SU-DHL-6 (cell line): ENCODE measurements around the gene GAS7.

Source experiments
- H2AFZ ChIP-seq: fragments of 200-600 bp; sonication (generic); 2 replicates; pipeline ENCODE4 v1.6.1; 2014; ENCODE audit warnings: low read depth, mild to moderate bottlenecking, moderate library complexity, mixed read lengths, antibody characterized with exemption, low read length; ENCODE audit not compliant: severe bottlenecking
- H3F3A ChIP-seq: fragments of 200-600 bp; shearing (Covaris generic); 2 replicates; pipeline ENCODE4 v1.6.0; 2016; ENCODE audit warnings: antibody characterized with exemption, mild to moderate bottlenecking; ENCODE audit not compliant: insufficient read depth
- H3K27ac ChIP-seq: fragments of 200-600 bp; sonication (generic); 2 replicates; pipeline ENCODE4 v1.5.1; 2016; ENCODE audit warnings: low read depth, mild to moderate bottlenecking, low read length, moderate library complexity, mixed read lengths
- H3K27me3 ChIP-seq: fragments of 200-600 bp; sonication (generic), shearing (Covaris generic); 2 replicates; pipeline ENCODE4 v1.6.0; 2014; ENCODE audit warnings: mild to moderate bottlenecking, low read length
- H3K36me3 ChIP-seq: fragments of 200-600 bp; sonication (generic); 2 replicates; pipeline ENCODE4 v1.6.1; 2014; ENCODE audit warnings: mild to moderate bottlenecking, low read length, mixed read lengths
- H3K4me2 ChIP-seq: fragments of 300-600, 200-600 bp; shearing (Covaris generic), sonication (generic); 2 replicates; pipeline ENCODE4 v1.6.0; 2014; ENCODE audit warnings: low read length, low read depth, mild to moderate bottlenecking; ENCODE audit not compliant: poor library complexity, severe bottlenecking
- H3K4me3 ChIP-seq: fragments of 200-600 bp; sonication (generic); 2 replicates; pipeline ENCODE4 v1.5.1; 2014; ENCODE audit warnings: antibody characterized with exemption, low read length, mild to moderate bottlenecking, mixed read lengths; ENCODE audit not compliant: insufficient read depth, poor library complexity, severe bottlenecking
- H3K79me2 ChIP-seq: fragments of 200-600 bp; sonication (generic); 2 replicates; pipeline ENCODE4 v1.6.1; 2014; ENCODE audit warnings: mild to moderate bottlenecking, low read length, moderate library complexity; ENCODE audit not compliant: insufficient read depth
- H3K9ac ChIP-seq: fragments of 200-600 bp; sonication (generic); 2 replicates; pipeline ENCODE4 v1.7.0; 2014; ENCODE audit warnings: mild to moderate bottlenecking, low read length
- H3K9me2 ChIP-seq: fragments of 200-600 bp; sonication (generic); replicated peaks from 2 replicates; pipeline ENCODE4 v1.6.1; 2014; ENCODE audit warnings: low read length; ENCODE audit not compliant: insufficient read depth
- H3K9me3 ChIP-seq: fragments of 200-600 bp; sonication (generic); 2 replicates; pipeline ENCODE4 v1.6.1; 2014; ENCODE audit warnings: low read length, mixed read lengths; ENCODE audit not compliant: insufficient read depth
- H4K20me1 ChIP-seq: fragments of 200-600 bp; sonication (generic); 2 replicates; pipeline ENCODE4 v1.6.1; 2014; ENCODE audit warnings: low read depth, mild to moderate bottlenecking, antibody characterized with exemption, low read length, moderate library complexity, mixed read lengths
- EZH2phosphoT487 ChIP-seq: fragments of 200-600 bp; sonication (generic), shearing (Covaris generic); conservative IDR thresholded peaks from 2 replicates; pipeline ENCODE4 v1.6.1; 2018; ENCODE audit warnings: mild to moderate bottlenecking, antibody characterized with exemption, low read length, moderate library complexity, mixed read lengths
- TF ChIP-seq, protein P1 (sequence below): fragments of 200-600 bp; sonication (generic); IDR thresholded peaks from one replicate; pipeline ENCODE4 v1.5.1; 2017; ENCODE audit warnings: antibody characterized with exemption, mild to moderate bottlenecking, low read length, moderate library complexity; ENCODE audit not compliant: insufficient read depth, poor library complexity, severe bottlenecking

The GAS7 gene

DNA sequence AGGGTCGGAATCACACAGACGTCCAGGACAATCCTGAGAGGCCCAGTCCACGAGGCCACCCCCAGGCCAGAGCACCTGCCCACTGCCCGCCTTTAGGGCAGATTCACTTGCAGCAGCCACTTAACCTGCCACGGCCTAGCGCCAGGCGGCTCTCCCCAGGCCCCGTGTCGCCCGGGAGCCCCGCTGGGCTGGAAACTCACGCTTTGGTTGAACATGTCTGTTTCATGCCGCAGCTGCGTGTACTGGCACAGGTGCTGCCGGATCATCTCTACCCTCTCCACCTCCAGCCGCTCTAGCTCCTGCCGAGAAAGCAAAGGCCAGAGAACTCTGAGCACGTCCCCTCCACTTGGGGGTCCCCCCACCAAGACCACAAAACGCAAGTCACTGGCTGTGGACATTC lies 280.6 kb downstream of the GAS7 start:
- Histone ChIP-seq H3K79me2 (no peaks in the 10 kb centered on the region), H3K27ac (no peak overlapping the region), H3K27me3 (no peaks in the 10 kb centered on the region), H3K36me3 (no peaks in the 10 kb centered on the region), H4K20me1 (no peaks in the 10 kb centered on the region), H3F3A (no peaks in the 10 kb centered on the region), H3K9me2 (no peaks in the 10 kb centered on the region), H3K4me3 (no peak overlapping the region), H3K9ac (no peak overlapping the region), H2AFZ (no peak overlapping the region), H3K4me2 (no peak overlapping the region), H3K9me3 (no peaks in the 10 kb centered on the region)
- TF ChIP-seq, protein P1, sequence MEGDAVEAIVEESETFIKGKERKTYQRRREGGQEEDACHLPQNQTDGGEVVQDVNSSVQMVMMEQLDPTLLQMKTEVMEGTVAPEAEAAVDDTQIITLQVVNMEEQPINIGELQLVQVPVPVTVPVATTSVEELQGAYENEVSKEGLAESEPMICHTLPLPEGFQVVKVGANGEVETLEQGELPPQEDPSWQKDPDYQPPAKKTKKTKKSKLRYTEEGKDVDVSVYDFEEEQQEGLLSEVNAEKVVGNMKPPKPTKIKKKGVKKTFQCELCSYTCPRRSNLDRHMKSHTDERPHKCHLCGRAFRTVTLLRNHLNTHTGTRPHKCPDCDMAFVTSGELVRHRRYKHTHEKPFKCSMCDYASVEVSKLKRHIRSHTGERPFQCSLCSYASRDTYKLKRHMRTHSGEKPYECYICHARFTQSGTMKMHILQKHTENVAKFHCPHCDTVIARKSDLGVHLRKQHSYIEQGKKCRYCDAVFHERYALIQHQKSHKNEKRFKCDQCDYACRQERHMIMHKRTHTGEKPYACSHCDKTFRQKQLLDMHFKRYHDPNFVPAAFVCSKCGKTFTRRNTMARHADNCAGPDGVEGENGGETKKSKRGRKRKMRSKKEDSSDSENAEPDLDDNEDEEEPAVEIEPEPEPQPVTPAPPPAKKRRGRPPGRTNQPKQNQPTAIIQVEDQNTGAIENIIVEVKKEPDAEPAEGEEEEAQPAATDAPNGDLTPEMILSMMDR = no peak
- TF ChIP-seq EZH2phosphoT487 = no peak

DNA sequence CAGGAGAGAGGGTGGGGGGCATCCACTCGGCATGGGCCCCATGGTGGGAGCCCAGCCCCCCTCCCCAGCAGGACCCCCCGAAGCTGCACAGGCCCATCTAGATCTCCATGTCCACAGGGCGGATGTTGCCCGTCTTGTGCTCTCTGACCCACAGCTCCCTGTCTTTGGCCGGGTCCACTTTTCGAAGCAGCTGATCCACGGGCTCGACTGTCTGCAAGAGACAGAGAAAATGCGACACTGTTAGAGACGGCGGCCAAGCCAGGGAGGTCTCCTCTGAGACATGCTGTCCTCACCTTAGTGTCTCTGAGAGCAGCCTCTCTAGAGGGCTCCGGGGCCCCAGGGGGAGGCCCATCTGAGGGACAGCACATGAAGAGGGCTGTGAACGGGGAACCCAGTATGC lies 281.3 kb downstream of the GAS7 start:
- H3K79me2 ChIP-seq = no peaks in the 10 kb centered on the region
- H3F3A ChIP-seq = no peaks in the 10 kb centered on the region
- H4K20me1 ChIP-seq = no peaks in the 10 kb centered on the region
- no peaks in the 10 kb centered on the region for H3K27me3 ChIP-seq
- H2AFZ ChIP-seq = no peak overlapping the region
- no peak overlapping the region for H3K4me3 ChIP-seq
- no peak for TF ChIP-seq EZH2phosphoT487
- TF ChIP-seq, protein P1 = no peak
- no peak overlapping the region for H3K27ac ChIP-seq
- H3K4me2 ChIP-seq = no peak overlapping the region
- H3K9ac ChIP-seq = no peak overlapping the region
- no peaks in the 10 kb centered on the region for H3K36me3 ChIP-seq
- no peaks in the 10 kb centered on the region for H3K9me2 ChIP-seq
- H3K9me3 ChIP-seq = no peaks in the 10 kb centered on the region

DNA sequence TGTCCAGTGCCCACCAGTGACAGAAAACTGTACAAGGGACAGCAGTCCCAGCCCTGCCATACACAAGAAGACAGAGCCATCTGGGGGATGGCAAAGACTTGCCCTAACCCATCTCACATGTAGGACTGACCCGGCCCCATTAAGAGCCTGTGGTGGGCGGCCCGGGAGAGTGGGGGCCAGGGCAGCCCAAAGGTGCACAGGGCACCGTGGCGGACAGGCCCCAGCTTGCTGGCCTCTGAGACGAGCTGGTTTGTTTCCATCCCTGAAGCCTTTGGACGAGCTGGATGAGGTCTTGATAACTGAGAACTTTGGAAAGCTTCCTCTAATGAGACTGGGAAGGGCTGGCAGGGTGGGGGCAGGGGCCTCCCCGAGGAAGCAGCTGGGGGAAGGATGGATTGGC lies 282.3 kb downstream of the GAS7 start:
- Histone ChIP-seq H3K27me3 (no peaks in the 10 kb centered on the region), H3K79me2 (no peaks in the 10 kb centered on the region)

More for the DNA sequence above, 282.3 kb downstream of the GAS7 start:
- Histone ChIP-seq H3K4me3 (no peak overlapping the region), H3K9ac (no peak overlapping the region), H2AFZ (no peak overlapping the region), H4K20me1 (no peaks in the 10 kb centered on the region), H3K36me3 (no peaks in the 10 kb centered on the region), H3K27ac (no peak overlapping the region), H3K4me2 (no peak overlapping the region), H3K9me2 (no peaks in the 10 kb centered on the region), H3K9me3 (no peaks in the 10 kb centered on the region), H3F3A (no peaks in the 10 kb centered on the region)
- TF ChIP-seq, protein P1 = no peak
- TF ChIP-seq EZH2phosphoT487 = no peak
